ENCODE results near the gene SYNRG.
"Not testable (repeated sequence)": the region's sequence is repeated elsewhere in the genome, so short reads cannot be mapped to it uniquely, and the experiment has no call there.

SYNRG gene, protein sequence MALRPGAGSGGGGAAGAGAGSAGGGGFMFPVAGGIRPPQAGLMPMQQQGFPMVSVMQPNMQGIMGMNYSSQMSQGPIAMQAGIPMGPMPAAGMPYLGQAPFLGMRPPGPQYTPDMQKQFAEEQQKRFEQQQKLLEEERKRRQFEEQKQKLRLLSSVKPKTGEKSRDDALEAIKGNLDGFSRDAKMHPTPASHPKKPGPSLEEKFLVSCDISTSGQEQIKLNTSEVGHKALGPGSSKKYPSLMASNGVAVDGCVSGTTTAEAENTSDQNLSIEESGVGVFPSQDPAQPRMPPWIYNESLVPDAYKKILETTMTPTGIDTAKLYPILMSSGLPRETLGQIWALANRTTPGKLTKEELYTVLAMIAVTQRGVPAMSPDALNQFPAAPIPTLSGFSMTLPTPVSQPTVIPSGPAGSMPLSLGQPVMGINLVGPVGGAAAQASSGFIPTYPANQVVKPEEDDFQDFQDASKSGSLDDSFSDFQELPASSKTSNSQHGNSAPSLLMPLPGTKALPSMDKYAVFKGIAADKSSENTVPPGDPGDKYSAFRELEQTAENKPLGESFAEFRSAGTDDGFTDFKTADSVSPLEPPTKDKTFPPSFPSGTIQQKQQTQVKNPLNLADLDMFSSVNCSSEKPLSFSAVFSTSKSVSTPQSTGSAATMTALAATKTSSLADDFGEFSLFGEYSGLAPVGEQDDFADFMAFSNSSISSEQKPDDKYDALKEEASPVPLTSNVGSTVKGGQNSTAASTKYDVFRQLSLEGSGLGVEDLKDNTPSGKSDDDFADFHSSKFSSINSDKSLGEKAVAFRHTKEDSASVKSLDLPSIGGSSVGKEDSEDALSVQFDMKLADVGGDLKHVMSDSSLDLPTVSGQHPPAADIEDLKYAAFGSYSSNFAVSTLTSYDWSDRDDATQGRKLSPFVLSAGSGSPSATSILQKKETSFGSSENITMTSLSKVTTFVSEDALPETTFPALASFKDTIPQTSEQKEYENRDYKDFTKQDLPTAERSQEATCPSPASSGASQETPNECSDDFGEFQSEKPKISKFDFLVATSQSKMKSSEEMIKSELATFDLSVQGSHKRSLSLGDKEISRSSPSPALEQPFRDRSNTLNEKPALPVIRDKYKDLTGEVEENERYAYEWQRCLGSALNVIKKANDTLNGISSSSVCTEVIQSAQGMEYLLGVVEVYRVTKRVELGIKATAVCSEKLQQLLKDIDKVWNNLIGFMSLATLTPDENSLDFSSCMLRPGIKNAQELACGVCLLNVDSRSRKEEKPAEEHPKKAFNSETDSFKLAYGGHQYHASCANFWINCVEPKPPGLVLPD (N-terminal part only)

DNA sequence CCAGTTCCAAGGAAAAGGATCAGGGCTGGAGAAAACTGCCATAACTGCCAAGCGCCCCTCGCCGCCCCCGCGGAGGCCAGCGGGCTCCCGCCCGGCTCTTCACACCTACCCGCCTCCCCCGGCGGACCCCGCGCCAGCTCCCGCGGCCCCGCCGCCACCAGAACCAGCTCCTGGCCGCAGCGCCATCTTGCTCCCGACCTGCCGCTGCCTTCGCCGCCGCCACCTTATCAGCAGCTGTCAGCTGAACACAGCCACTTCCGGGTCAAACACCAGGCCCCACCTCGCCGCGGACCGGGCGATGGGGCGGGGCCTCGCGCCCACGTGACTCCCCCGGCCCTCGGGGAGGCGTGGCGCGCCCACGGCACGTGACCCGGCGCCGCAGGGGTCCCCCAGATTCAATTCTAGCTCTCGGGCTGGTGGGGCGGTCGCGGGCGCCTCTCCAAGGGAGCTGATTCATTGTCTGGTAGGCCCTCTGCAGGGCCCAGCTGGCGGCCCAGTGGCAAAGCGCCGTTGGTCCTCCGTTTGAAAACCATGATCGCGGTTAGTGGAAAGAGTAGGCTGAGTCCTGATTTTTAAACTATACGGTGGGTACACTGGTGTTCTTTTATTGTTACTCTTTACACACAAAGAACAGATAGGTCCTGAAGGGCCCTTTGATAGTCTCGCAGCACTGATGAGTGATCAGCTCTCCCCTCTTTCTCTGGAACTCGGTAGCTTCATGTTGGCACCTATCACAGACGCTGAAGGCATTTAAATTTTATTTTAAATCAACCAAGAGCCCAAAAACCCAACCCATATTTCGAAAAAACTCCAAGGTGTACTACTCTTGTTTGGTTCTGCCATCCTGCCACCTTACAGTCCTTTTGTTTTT is at the start of gene SYNRG:
TSS of gene SYNRG (minus strand) at position 249 of the 871 bp plus-strand sequence. CDS start at position 186, 63 bp downstream.
- peak; percentile 81 to 96 for DNase-seq

- DNase-seq = no peak
These were observed 48.0 kb upstream of the SYNRG start for GRCh38 chr17:37657202-37657601.

GRCh38 chr17:37651849-37652248 is 42.6 kb upstream of the SYNRG start:
- DNase-seq = no peak

DNA sequence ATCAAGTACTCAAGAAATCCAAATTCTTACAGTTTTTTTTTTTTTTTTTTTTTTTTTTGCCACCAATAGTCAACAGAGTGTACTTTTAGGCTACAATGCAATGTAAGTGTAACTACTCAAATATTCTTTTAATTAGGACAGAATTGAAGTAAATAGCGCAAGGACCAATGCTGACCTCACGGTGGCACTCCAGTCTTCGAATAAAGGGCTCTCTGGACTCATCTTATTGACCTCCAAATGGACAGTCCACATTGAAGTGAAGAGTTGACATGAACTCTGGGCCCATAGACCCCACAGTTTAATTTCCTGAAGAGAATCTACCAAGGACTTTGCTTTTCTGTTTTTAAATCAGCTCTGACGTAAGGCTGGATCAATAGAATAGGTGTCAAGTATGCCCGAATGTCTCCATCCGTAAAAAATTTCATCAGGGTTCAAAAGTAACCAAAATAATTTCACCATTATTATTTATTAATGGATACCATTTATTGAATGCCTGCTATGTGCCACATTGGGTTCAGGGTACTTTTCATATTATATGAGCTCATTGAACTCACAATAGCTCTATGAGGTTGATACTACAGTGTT is 41.3 kb upstream of the SYNRG start:
- DNase-seq = peak in 1 of 2 experiments; percentile 57

- DNase-seq = no peak
These were observed 39.3 kb upstream of the SYNRG start for GRCh38 chr17:37648555-37648954.

GRCh38 chr17:37647856-37648255 is 38.6 kb upstream of the SYNRG start:
- no peak for DNase-seq

- DNase-seq = no peak
These were observed 34.7 kb upstream of the SYNRG start for GRCh38 chr17:37643869-37644268.

DNA sequence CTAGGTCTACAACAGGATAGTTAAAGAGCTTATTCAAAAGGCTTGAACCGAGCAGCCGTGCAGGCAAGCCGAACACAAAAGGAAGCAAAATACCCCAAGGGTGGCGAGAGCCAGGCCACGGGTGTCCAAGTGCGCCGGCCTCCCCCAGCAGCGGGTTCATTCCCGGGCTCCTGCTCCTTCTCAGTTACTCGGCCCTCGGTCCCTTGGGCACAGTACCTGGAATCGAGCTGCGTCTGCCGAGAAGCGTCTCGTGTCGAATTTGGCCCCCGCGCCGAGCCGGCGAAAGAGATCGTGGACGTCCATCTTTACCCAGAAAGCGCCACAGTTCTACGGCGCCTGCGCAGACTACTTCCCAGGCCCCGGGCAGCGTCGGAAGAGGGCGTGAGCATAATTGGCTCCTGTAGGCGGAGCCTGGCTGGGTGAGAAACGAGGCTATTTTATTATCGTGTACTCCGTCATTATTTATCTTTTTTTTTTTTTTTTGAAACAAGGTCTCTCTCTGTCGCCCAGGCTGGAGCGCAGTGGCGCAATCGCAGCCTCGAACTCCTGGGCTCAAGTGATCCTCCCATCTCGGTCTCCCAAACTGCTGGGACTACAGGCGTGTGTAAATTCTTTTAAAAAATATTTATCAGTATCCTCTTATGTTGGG is 34.0 kb upstream of the SYNRG start, which contains the start of gene DDX52:
TSS of gene DDX52 (minus strand) at position 329 of the 649 bp plus-strand sequence. CDS start at position 303, 26 bp downstream.
- peak; percentile 79 to 94 for DNase-seq

DNA sequence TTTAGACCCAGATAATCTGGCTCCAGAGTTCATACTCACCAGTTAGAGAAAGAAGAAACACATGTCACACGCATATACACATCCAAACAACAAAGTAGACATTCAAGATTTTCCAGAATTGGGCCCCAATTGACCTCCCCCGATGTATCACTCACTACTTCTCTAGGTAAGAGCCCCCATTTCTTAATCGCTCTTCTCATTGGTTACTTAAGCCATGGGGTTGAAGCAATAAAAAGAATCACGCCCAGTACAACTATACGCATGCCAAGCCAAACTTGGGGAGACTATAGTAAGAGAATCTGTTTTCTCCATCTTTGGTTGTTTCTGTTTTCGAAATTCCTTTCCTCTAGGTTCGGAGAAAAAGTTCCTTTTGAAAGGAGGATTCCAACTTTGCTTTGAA is 33.5 kb upstream of the SYNRG start:
- DNase-seq = no peak

DNA sequence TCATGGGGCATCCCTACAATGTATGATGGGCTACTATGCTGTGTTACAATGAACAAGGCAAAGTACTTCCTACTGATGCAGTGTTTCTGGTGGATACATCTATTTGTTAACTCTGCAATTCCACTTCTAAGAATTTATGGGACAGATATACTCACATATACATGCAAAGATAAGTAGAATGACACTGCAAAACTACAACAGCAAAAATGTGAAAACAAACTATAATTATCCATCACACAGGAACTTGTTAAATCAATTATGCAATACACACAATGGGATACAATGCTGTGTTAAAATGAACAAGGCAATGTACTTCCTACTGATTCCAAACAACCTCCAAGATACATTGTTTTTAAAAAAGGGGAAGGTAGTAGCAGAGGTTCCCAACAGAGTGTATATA is 30.8 kb upstream of the SYNRG start:
- no peak for DNase-seq

GRCh38 chr17:37637956-37638355 is 28.7 kb upstream of the SYNRG start:
- no peak for DNase-seq

DNA sequence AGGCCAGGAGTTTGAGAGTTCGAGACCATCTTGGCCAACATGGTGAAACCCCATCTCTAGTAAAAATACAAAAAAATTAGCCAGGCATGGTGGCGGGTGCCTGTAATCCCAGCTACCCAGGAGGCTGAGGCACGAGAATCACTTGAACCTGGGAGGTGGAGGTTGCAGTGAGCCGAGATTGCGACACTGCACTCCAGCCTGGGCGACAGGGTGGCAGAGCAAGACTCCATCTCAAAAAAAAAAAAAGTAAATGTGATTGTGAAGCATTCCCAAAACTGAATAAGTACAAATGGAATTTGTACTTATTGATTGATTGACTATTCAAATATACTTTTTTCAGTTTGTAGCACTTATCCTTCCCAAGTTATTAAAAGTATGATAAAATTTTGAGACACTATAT is 7.2 kb upstream of the SYNRG start:
- DNase-seq = not testable (repeated sequence)

- DNase-seq = no peak
These were observed 5.6 kb upstream of the SYNRG start for GRCh38 chr17:37614823-37615222.

GRCh38 chr17:37614391-37614790 is 5.2 kb upstream of the SYNRG start:
- DNase-seq = no peak

- DNase-seq = no peak
These were observed 1.8 kb upstream of the SYNRG start for GRCh38 chr17:37610971-37611370.

DNA sequence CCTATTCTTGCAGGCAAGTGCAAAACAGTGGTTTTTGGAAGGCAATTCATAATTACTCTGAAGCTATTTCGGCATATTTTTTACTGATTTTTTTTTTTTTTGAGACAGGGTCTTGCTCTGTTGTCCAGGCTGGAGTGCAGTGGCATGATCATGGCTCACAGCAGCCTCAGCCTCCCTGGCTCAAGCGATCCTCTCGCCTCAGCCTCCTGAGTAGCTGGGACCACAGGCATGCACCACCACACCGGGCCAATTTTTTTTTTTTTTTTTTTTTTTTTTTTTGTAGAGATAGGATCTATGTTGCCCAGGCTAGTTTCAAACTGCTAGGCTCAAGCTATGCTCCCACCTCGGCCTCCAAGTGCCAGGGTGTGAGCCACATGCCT is 813 bp upstream of the SYNRG start:
- not testable (repeated sequence) for DNase-seq

- DNase-seq = peak; percentile 29 to 69
These were observed 658 bp downstream of the SYNRG start for GRCh38 chr17:37608351-37609169.

DNA sequence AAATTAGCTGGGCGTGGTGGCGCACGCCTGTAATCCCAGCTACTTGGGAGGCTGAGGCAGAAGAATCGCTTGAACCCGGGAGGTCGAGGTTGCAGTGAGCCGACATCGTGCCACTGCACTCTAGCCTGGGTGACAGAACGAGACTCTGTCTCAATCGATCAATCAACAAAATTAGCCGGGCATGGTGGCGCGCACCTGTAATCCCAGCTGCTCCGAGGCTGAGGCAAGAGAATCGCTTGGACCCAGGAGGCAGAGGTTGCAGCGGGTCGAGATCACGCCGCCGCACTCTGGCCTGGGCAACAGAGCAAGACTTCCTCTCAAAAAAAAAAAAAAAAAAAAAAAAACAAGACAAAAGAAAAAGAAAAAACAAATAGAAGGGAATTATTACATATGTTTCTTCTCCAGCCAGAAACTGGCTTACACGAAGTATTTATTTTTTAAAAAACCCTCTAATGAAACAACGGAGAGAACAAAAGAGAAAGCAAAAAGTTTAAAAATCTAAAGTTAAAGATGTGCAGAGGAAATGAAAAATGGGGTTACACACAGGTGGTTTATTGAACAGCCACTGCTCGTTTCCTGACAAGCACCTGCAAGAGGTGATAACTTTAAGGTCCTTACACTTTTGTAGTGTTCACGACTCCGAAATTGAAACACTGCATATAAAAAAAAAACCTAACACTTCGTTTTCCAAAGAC is 1.4 kb downstream of the SYNRG start:
- DNase-seq = no peak

DNA sequence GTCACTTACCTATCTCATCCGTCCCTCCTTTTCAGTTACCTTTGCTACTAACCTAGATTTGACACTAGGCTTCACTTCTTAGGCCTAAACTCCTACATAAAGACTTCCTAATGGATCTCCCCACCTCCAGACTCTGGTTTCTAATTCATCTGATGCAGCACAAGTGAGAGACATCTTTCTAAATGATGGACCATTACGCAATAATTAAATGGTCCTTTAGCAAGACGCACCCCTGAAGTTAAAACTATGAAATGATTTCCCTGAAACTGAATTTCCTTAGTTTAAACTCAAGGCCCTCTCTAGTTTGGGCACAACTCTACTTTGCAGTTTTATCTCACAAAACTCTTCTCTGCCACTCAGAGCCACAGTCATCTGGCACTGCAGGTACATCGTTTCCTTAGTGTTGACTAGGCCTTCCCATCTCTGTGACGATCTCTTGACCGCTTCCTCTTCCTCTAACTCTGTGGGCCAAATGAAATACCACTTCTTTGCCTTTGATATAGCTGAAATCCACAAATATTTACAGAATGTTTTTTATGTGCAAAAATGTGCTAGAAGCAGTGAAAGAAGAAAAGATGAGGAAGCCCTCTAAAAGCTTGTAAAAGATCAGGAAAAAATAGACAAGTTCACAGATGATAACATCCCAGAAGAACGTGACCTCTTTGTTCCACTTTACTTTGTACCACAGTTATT is 3.3 kb downstream of the SYNRG start:
- no peak for DNase-seq
